ENCODE results near the gene WARS2.
"Not testable (repeated sequence)": the region's sequence is repeated elsewhere in the genome, so short reads cannot be mapped to it uniquely, and the experiment has no call there.

WARS2 gene

GRCh38 chr1:119139403-119139802, 1.1 kb downstream of the WARS2 start:
- DNase-seq (ENCODE audit: low read depth): no peak

- no peak for DNase-seq (ENCODE audit: low read depth)
Measured at GRCh38 chr1:119136401-119136800, 4.1 kb downstream of the WARS2 start.

- DNase-seq (ENCODE audit: low read depth): no peak
Measured at GRCh38 chr1:119133987-119134386, 6.5 kb downstream of the WARS2 start.

GRCh38 chr1:119132179-119132578, 8.3 kb downstream of the WARS2 start:
- no peak for DNase-seq (ENCODE audit: low read depth)

DNA sequence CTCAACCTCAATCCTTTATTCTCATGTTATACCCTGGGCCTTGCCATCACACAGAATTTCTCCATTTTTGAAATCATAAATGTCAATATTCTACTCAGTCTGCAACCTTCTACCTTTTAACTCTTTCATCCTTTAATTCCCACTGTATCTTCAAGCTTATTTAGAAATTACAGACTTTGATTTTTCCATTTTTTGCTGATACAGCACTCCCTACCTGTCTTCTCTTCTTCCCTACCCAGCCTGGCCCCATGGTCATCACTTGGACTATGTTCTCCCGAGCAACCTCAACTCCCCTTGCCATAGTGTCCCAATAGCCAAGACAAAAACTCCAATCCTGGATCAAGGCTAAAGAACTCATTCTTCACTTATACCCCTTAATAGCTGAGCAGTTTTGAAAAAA, 14.6 kb downstream of the WARS2 start:
- no peak for DNase-seq (ENCODE audit: low read depth)

- DNase-seq (ENCODE audit: low read depth): no peak
Measured at GRCh38 chr1:119124764-119125163, 15.7 kb downstream of the WARS2 start.

DNA sequence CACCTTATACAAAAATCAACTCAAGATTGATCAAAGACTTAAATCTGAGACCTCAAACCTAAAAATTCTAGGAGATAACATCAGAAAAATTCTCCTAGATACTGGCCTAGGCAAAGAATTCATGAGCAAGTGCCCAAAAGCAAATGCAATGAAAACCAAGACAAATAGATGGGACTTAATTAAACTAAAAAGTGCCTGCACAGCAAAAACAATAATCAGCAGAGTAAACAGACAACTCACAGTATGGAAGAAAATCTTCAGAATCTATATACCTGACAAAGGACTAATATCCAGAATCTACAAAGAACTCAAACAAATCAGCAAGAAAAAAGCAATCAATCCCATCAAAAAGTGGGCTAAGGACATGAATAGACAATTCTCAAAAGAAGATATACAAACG, 18.6 kb downstream of the WARS2 start:
- DNase-seq (ENCODE audit: low read depth): not testable (repeated sequence)

DNA sequence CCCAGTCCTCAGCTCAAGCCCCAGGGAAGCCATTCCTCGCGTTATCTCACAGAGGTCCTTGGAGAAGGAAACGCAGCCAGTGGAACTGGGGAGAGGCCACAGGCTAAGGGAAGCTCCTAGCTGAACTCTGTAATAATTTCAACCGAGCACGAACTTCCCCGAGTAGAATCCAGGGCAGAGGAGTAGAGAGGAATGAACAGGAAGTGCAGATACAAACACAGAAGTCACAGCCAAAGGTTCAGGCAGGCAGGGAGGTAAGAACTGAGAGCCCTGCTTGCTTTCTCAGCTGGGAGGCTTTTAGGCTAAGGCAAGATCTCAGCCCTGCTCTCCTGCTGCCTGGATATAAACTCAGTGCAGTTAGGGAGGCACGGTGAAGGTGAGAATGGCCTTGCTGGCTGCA, 23.7 kb downstream of the WARS2 start:
- DNase-seq (ENCODE audit: low read depth): no peak

- no peak for DNase-seq (ENCODE audit: low read depth)
Measured at GRCh38 chr1:119115736-119116135, 24.7 kb downstream of the WARS2 start.

GRCh38 chr1:119115311-119115710, 25.1 kb downstream of the WARS2 start:
- no peak for DNase-seq (ENCODE audit: low read depth)

DNA sequence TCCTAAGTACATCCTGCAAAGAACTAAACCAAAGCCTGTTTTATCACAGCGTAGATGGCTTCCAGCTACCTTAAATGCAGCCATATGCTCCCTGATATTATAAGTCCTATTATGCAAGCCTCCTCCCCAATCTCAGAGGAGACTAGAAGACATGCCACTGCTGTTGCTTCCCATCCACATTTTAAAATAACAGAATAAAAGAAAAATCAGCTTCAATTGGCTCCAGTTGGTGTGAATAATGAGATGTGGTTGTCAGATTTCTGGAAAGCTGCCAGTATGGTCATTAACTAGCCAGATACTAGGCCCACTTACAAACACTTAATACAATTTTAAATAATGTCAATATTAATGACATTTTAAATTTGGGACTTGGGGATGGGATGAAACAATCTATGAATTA, 25.7 kb downstream of the WARS2 start:
- no peak for DNase-seq (ENCODE audit: low read depth)

DNA sequence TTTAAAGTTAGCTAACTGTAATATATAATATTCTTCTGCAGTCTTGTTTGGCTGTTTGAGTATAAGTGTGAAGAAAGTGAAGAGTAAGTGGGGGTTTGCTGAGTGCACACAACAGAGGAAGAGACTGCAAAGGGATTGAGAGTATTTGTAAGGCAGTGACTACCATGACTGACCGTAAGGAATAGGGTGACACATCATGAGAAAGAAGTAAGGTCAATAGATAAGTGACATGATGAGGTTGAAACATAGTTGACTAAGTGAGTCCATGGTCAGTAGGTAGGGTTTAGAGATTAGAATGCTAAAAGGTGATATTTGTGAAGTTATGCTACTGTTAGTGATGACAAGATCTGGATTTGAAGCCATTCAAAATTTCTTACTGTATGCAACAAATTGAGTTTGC, 27.7 kb downstream of the WARS2 start:
- DNase-seq (ENCODE audit: low read depth): no peak

DNA sequence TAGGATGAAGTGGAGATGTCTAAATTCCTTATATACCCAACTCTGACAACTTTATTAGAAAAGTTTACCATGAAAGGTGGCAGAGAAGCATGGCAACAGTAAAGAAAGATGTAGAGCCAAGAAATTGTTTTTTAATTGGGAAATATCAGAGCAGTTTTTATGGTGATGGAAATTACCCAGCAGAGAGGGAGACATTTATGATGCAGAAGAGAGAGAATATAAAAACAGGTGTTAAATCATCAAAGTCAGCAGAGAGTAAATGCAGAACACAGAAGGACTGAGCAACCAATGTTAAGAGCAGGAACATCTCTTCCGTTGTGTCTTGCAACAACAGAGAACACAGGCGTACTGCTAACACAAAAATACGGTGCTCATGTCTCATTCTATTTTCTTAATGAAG, 28.2 kb downstream of the WARS2 start:
- no peak for DNase-seq (ENCODE audit: low read depth)

DNA sequence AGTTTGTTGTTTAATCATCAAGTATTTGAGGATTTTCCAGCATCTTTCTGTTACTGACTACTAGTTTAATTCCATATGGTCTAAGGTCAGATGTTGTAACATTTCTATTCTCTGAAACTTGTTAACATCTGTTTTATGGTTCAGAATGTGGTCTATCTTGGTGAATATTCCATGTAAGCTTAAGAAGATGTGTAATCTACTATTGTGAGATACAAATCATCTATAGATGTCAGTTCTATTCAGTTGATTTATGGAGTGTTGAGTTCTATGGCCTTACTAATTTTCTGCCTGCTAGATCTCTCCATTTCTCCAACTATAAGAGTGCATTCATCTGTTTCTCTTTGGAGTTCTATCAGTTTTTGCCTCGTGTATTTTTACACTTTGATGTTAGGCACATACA, 31.5 kb downstream of the WARS2 start:
- DNase-seq (ENCODE audit: low read depth): no peak

- DNase-seq (ENCODE audit: low read depth): no peak
Measured at GRCh38 chr1:119103764-119104163, 36.7 kb downstream of the WARS2 start.

- no peak for DNase-seq (ENCODE audit: low read depth)
Measured at GRCh38 chr1:119102051-119102450, 38.4 kb downstream of the WARS2 start.

DNA sequence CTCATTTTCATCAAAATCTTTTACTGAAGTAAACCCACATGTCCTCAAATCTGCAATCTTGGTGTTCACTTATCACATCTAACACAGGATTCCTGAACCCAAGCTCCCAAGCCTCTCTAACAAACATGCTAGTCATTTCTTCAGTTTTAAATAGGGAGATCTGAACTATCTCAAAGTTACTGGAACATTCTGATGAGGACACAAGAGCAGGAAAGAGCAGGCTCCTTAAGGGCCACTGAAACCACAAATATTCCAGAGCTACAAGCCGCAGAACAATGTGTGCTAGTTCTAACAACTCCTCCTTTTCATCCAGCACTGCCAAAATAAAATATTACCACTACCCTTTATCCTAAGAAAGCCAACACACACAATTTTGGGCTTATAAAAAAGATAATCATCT, 38.9 kb downstream of the WARS2 start:
- DNase-seq (ENCODE audit: low read depth): no peak

DNA sequence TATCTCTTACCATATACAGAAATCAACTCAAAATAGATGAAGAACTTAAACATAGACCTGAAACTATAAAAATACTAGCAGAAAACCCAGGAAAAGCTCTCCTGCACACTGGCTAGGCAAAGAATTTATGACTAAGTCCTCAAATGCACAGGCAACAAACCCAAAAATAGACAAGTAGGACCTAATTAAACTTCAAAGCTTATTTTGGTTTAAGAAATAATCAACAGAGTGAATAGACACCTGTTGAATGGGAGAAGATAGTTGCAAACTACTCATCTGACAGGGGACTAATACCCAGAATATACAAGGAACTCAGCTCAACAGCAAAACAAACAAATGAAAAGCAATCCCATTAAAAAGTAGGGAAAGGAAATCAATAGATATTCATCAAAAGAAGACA, 40.7 kb downstream of the WARS2 start:
- DNase-seq (ENCODE audit: low read depth): no peak

- DNase-seq (ENCODE audit: low read depth): no peak
Measured at GRCh38 chr1:119097380-119097779, 43.1 kb downstream of the WARS2 start.

- no peak for DNase-seq (ENCODE audit: low read depth)
Measured at GRCh38 chr1:119093721-119094120, 46.7 kb downstream of the WARS2 start.

GRCh38 chr1:119091618-119092017, 48.8 kb downstream of the WARS2 start:
- DNase-seq (ENCODE audit: low read depth): no peak

- no peak for DNase-seq (ENCODE audit: low read depth)
Measured at GRCh38 chr1:119090250-119090649, 50.2 kb downstream of the WARS2 start.

GRCh38 chr1:119086830-119087229, 53.6 kb downstream of the WARS2 start:
- no peak for DNase-seq (ENCODE audit: low read depth)

DNA sequence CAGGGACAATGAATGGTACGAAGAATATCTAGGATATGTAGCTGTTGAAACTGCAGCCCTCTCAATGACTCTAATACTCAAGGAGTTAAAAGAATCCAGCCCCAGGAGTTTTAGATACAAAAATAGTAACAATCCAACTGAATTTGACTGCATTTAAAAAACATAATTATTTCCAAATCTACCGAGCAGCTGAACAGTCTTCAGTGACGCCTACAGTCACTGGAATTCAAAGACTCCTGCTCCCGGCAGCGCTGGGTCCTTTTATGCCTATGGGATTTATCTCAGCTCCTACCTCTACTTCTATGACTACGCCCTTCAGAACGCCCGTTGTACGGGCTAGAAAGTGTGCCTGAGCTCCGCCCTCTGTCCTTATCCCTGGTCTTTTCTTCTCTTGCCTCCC, 55.7 kb downstream of the WARS2 start:
- DNase-seq (ENCODE audit: low read depth): no peak

DNA sequence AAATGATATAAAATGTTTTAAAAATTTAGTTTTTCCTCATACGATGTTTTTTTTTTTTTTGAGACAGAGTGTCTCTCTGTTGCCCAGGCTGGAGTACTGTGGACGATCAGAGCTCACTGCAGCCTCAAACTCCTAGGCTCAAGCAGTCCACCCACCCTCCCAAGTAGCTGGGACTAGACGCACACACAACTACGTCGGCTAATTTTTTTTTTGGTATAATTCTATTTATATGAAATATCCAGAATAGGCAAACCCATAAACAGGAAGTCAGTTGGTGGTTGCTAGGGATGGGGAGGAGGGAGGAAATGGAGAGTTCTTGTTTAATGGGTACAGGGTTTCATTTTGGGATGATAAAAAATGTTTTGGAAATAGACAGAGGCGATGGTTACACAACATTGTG, 56.5 kb downstream of the WARS2 start:
- DNase-seq (ENCODE audit: low read depth): no peak

Data from activated T-helper 9 cell treated with anti-CD3 and anti-CD28 coated beads, Interleukin-2, amount 50 U/mL, for 16 hours (primary cell).